AG10803 (cell line): ENCODE data around the gene ALOX5.

Source experiments
- DNase-seq: peaks from one replicate; pipeline ENCODE4 v3.0.0; 2010; ENCODE audit warnings: low read depth
- H3K4me3 ChIP-seq: 2 replicates; pipeline ENCODE4 v1.5.1; 2011; ENCODE audit warnings: mild to moderate bottlenecking, low read length, control low read depth
- TF ChIP-seq, protein P1 (sequence below): conservative IDR thresholded peaks from 2 replicates; pipeline ENCODE4 v1.5.1; 2011; ENCODE audit warnings: mild to moderate bottlenecking, low read length, control low read depth, inconsistent platforms

ALOX5 gene

GRCh38 chr10:45372251-45372951 is 1.6 kb upstream of the ALOX5 start:
- no peak overlapping the region for H3K4me3 ChIP-seq
- TF ChIP-seq, protein P1, sequence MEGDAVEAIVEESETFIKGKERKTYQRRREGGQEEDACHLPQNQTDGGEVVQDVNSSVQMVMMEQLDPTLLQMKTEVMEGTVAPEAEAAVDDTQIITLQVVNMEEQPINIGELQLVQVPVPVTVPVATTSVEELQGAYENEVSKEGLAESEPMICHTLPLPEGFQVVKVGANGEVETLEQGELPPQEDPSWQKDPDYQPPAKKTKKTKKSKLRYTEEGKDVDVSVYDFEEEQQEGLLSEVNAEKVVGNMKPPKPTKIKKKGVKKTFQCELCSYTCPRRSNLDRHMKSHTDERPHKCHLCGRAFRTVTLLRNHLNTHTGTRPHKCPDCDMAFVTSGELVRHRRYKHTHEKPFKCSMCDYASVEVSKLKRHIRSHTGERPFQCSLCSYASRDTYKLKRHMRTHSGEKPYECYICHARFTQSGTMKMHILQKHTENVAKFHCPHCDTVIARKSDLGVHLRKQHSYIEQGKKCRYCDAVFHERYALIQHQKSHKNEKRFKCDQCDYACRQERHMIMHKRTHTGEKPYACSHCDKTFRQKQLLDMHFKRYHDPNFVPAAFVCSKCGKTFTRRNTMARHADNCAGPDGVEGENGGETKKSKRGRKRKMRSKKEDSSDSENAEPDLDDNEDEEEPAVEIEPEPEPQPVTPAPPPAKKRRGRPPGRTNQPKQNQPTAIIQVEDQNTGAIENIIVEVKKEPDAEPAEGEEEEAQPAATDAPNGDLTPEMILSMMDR, result no peak
- no peak for DNase-seq

GRCh38 chr10:45373003-45373575 is 927 bp upstream of the ALOX5 start:
- TF ChIP-seq, protein P1, result no peak
- no peak for DNase-seq
- H3K4me3 ChIP-seq, result no peak overlapping the region

- TF ChIP-seq, protein P1, result no peak
- DNase-seq, result no peak
- no peak overlapping the region for H3K4me3 ChIP-seq
These were observed 485 bp downstream of the ALOX5 start for GRCh38 chr10:45374350-45375052.

DNA sequence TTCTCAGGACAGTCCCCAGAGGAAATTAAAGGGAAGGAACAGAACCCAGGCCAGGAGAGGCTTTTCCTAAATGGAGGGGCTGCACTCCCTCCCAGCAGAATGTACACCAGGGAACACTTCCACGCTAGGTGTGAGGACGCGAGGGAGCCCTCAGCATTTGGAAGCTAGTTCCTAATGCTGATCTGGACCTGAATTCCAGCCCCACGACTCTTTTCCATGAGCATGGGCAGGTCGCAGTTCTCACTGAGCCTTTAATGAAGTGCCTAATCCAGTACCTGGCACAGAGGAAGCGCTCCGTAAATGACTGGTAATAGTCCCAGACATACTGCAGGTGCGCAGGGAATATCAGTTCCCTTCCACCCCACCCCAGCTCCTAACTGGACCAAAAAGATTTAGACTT is 1.1 kb downstream of the ALOX5 start:
- TF ChIP-seq, protein P1, result no peak
- no peak for DNase-seq
- H3K4me3 ChIP-seq, result no peak overlapping the region

DNA sequence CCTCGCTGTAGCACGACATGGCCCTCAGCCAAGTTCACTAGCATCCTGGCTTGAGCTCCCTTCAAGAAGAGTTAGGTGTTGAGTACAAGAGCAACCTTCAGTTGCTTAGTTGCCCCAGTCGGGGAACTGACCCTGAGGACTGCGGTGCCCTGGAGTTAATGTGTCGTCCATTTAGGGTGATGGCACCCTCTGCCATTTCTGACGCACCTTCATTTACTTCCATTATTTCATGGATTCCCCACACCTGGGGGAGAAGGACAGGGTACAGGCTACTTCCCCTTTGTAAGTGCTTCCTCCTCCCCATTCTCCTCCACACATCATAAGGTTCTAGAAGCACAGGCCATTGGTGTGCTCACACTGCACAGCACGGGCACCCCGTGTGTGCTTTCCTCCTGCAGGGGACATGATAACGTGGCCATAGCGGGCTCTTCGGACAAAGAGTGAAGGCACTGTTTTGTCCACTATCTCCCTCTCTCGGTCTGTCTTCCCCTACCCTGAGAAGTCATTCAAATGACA is 1.8 kb downstream of the ALOX5 start:
- TF ChIP-seq, protein P1, result no peak
- H3K4me3 ChIP-seq, result no peak overlapping the region
- DNase-seq, result no peak

DNA sequence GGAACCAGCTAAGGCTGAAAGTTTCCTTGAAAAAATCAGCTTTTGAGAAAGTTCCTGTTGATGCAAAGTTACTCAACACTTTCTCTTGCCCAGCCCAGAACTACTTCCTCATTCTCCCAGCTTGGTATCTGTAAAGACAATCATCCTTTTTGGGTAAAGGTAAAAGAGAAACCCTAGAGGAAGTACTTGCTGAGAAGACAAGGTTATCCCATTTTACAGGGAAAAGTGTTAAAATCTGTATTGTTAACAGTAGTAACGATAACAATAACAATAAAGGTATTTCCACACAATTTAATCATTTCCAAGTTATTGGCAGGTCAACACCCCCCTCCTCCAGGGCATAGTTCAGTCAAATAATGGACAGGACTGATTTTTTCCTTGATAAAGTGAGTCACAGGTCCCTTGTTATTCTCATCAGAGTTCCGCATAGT is 2.4 kb downstream of the ALOX5 start:
- TF ChIP-seq, protein P1, result no peak
- H3K4me3 ChIP-seq, result no peak overlapping the region
- DNase-seq, result no peak
